Urothelium cell line (cell line): ENCODE measurements around the gene RPP38.

Source experiments
- DNase-seq: peaks from one replicate; pipeline ENCODE4 v3.0.0; 2011; ENCODE audit warnings: low spot score, mixed read lengths
- FAIRE-seq: peaks from 2 replicates; lab custom pipeline; 2011; peaks lifted over from hg19 to GRCh38; lab: Jason Lieb, UNC

The RPP38 gene

DNA sequence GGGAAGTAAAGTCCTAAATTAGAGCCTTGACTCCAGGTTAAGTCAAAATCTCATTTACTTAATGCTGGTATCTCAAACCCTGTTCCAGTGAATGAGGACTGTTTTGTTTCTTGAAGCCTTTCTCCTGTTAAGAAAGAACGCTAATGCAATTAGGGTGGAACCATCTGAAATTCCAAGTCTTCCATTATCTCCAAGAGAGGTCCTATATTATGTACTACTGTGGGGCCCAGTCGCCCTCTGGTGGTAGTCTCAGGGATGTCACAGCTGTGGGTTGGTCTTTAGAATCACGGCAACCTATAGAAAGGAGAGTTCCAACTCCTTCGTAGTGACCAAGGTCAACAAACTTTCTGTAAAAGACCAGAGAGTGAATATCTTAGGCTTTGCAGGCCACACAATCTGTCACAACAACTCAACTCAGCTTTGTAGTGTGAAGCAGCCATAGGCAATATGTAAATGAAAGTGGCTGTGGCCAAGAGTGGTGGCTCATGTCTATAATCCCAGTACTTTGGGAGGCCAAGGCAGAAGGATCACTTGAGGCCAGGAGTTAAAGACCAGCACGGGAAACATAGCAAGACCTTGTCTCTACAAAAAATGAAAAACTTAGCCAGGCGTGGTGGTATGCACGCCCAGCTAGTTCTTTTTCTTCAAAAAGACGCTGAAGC is 9.3 kb downstream of the RPP38 start:
- FAIRE-seq, result no peak
- peak; percentile 69 for DNase-seq

DNA sequence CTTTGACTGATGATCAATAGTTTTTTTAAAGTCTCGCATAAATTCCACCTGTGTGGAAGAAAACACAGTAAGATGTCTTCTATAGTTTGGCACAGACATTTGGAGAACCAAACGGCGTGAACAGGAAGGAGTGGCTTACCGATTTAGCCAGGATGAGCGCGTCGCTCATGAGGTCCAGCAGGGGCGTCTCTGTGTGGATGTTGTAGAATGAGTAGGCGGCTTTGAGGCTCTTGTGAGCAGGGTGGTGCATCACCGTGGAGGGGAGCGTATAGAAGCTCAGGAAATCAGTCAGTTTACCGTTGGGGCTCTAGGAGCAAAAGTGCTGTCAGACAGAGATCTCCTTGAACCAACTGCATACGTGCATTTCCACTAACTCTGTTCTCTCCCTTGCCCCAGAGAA is 15.5 kb downstream of the RPP38 start:
- FAIRE-seq (peak; percentile 9), DNase-seq (no peak)

DNA sequence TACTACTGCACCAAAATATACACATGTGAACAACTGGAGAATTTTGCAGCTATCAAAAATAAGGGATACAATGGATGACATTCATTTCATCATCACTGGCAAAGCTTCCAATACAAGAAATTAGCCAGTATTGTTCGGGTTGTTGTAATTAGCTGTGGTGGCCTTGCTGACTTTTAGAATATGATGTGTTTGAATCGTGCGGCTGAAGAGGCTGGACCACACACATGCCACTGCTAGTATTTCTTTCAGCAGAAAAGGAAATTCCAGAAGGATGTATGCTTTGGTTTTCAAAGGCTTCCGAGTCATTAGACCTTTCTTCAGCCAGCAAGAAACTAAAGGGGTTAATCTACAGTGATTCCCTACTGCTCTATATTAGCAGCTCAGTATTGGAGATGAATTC is 16.6 kb downstream of the RPP38 start:
- FAIRE-seq (no peak), DNase-seq (no peak)

DNA sequence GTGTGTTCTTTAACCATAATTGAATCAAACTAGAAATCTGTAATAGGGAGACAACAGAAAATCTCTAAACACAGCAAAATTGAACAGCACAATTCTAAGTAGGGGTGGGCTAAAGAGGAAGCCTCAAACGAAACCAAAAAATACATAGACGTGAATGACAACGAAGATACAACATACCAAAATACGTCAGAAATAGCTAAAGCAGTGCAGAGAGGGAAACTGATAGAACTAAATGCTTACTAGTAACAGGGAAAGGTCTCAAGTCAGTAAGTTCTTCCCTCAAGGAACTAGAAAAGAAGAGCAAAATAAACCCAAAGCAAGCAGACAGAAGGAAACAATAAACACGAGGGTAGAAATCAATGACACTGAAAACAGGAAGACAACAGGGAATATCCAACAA is 19.1 kb downstream of the RPP38 start:
- DNase-seq, result no peak
- FAIRE-seq, result no peak

DNA sequence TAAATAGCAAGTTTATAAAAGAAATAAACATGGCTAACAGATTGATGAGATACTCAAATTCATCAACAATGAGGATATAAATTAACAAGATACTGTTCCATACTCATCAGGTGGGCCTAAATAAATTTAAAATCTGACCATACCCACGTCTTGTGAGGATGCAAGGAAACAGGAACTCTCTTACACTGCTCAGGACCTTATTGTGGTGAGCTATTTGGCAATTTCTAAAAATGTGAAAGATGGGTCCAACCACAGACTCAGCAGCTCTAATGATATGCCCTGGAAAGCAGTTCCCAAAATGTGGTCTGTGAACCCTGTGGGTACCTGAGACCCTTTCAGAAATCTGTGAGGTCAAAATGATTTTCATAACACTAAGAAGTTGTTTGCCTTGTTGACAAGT is 21.5 kb downstream of the RPP38 start:
- FAIRE-seq (no peak), DNase-seq (no peak)

DNA sequence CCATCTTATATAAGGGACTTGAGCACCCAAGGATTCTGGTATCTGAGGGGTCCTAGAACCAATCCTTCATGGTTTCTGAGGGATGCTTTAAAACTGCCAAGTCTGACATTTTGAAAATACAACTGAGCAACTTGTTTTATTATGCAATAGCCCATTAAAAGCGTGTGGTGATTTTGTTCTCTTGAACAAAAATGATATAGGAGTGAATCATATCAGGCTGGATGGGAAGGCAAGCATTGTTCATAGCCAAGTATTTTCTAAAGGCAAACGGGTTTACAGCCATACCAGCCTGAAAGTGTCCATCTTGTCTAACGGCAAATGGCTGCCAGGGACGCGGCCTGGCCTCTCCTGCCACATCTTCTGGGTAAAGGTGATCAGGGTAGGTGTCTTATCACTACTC is 23.4 kb downstream of the RPP38 start:
- FAIRE-seq (no peak), DNase-seq (no peak)

DNA sequence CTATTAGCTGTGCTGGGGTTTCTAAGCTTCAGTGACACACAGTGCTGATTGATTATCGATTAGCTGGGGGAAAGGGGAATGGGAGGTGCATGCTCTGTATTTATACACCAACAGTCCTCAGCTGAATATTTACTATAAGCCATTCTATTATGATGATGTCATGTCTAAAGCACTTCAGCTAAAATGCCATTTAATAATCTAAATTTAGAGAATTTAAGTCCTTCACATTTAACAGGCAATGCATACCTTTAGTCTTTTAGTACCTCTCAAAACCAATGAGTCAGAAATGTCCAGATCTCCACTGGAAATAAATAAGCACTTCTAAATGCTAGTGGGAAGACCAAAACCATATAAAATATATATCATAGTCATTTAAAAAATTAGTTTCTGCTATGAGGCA is 24.6 kb downstream of the RPP38 start:
- no peak for DNase-seq

DNA sequence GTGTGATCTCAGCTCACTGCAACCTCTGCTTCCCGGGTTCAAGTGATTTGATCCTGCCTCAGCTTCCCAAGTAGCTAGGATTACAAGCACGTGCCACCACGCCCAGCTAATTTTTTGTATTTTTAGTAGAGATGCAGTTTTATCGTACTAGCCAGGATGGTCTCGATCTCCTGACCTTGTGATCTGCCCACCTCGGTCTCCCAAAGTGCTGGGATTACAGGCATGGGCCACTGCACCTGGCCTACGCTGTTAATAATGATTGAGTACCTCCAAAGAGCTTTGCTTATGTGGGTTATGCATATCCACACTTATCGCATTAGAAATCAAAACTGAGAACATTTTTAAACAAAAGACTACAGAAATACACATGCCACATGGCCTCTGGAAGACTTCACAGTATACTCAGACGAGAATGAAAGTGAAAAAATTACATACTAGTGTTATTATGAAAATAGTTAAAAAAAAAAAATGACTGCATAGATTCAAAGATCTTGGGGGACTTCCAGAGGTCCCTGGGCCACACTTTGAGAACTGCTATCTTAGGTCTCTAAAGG is 25.4 kb downstream of the RPP38 start:
- no peak for FAIRE-seq
- no peak for DNase-seq

More for the DNA sequence above, 24.6 kb downstream of the RPP38 start:
- no peak for FAIRE-seq

DNA sequence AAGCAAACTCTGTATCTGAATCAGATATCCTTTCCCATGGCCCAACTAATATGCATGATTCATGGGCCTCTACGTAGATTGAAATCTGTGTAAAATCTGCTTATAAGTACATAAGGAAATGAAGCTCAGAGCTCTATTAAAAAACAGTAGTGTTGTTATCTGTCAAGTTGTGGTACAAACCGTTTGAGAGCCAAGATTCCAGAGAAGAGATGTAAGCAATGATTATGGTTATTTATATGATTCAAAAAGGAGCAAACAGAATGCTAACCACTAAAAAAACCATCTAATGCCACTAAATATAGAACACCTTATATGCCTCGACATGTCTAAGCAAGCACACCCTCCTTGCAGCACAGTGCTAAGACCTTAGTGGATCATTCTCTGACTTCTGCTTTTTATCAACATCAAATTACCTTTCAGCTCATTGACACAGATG is 26.6 kb downstream of the RPP38 start:
- DNase-seq (no peak), FAIRE-seq (no peak)

DNA sequence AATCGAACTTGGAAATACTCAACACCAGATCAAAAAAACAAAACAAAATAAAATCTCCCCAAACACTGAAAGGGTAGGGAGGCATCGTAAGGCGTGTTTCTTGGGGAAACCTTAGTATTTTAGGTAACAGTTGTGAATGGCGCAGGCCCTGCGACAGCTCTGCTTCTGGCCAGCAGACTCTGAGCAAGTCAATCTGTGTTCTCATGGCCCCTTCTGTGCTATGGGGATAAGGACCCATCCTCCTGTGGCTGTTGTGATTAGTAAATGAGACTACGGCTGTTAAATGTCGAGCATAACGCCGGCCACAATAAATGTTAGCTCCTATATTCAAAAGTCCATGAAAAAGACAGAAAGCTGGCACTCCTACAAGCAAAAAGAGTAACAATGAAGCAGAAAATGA is 27.0 kb downstream of the RPP38 start:
- FAIRE-seq, result no peak
- no peak for DNase-seq

DNA sequence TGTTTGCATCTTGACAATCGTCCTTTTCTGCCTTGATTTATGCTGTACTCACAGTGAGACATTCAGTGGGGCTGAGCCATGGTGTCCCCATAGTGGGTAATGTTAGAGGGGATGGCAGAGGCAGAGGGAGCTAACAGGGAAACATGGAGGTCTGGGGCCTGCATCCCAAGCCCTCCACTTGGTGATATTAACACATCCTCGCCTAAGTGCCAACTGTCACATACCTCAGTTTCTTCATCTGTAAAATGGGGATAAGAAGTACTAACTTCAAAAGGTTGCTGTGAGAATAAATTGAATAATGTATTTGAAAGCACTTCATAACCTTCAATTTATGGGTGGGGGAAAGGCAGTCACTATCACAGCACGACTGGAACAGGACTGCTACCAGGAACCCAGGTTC is 27.8 kb downstream of the RPP38 start:
- FAIRE-seq (no peak), DNase-seq (no peak)

DNA sequence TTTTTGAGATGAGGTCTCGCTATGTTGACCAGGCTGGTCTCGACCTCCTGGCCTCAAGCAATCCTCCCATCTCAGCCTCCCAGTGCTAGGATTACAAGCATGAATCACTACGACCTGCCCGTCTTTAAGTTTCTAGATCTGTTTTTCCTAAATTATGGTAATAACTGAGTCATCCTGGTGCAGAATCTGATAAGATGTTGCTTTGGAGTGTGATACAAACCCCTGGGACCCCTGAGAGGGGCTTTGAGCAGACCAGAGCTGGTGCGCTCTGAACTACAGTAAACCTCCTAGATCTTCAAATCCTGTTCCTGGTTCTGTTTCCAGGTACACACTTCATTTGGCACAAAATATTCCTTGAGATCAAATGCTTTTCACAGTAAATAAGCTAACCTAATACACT is 34.2 kb downstream of the RPP38 start:
- no peak for FAIRE-seq
- no peak for DNase-seq

DNA sequence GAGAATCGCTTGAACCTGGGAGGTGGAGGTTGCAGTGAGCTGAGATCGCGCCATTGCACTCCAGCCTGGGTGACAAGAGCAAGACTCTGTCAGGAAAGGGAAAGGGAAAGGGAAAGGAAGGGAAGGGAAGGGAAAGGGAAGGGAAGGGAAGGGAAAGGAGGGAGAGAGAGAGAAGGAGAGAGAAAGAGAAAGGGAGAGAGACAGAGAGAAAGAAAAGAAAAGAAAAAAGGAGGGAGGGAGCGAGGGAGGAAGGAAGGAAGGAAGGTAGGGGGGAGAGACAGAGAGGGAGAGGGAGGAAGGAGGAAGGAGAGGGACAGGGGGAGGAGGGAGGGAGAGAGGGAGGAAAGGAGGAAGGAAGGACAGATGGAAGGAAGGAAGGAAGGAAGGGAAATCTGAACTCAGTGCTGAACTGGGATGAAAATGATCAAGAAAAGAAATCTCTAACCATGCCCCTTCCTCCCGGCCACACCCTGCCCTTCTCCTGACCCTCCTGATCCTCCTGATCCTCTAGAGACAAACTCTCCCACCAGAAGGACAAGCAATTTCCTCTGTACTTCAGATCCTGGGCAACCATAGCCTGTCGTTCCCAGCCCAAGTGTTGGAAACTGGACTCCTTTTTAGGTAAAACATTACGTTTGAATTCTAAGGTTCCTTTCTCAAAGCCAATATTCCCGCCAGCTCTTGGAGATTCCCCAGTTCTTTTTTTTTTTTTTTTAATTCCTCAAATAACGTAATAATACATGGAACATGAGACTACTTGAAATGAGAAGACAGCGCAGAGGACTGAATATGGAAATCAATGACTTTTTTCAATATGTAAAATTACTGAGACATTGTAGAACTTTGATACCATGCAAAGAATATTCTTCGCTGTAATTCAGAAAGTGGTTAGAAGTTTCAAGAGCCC is 39.2 kb downstream of the RPP38 start:
- FAIRE-seq, result no peak
- no peak for DNase-seq

DNA sequence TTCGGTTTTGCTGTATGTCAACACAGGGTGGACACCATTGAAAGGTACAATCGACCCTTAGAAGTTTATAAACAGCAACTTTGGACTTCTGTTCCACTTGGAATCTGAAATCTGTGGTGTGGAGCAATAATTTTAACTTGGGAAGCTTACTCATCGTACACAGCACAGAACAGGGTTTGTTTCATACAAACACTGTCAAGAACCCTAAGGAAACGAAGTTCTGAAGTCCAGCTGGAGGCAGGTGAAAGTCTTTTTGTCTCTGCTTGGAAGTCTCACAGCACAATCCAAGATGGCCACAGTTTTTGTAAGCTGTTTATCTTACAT is 39.8 kb downstream of the RPP38 start:
- FAIRE-seq (no peak), DNase-seq (no peak)

DNA sequence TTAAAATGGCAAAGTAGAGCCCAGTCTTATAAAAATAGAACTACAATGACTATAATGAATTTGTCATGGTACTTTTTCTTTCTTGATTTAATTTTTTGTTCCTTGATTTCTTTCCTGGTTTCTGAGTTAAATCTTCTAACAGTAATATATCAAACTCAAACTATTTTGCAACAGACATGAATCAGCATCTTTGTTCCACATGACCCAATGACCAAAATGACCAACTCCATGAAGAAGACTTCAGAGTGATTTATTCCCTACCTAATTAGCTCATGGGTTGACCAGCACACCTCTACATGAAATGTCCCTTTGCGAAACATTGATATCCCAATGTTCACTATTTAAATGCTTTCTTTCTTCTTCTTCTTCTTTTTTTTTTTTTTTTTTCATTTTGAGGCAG is 40.5 kb downstream of the RPP38 start:
- DNase-seq (no peak), FAIRE-seq (no peak)

DNA sequence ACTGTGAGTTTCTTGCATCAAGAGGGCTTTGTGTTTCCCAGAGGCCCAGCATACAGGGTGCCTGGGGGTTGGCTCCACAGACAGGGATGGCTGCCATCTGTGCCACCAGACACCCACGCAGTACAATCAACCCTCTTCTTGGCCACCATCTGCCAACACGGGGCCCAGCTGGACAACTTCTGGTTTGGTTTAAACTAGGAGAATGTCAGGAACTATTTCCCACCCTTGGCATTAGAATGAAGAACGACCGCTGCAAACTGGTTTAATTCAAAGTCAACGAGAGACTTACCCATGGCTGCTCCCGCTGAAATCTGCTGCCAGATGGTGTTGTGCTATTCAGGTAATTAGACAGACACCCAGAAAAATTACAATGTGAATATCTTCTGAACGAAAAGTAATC is 43.5 kb downstream of the RPP38 start:
- FAIRE-seq, result no peak

DNA sequence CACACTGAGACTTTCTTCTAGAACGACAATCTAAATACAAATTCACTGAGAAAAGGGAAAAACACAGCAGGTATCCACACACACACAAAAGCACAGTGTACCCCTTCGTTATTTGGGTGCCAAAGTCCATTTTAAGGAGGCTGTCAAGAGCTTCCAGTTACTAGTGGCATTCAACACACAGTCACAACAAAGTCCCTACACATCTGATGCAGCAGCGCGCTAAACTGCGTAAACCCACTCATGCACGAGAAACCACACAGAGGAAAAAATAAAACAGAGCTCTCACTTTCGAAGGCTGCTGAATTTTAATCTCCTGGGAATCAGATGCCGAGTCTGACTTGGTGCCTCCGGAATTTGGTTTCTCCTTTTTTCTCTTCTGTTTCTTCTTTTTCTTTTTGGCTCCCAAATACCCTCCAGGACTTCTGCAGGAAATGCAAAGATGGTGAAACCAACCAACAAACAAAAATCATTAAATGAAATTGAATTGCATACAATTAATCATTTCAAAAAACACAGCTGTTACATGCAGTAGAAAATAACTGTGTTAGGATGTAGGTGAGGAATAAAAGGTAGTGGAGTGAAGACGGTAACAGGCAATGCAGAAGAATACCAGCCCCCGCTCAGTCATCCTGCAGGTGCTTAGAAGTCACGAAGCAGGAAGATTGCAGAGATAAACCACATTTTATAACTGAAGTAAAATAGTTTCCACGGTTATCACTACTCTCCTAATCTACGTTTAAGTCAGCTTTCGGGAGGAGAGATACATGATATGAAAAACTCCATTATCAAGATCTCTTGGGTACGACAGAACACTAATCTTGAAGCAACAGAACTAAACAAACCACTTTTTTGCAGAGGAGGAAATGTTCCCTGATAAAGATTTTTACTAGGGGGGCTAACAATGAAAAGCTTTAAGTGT is 44.2 kb downstream of the RPP38 start:
- no peak for DNase-seq
- FAIRE-seq, result no peak

More for the DNA sequence above, 43.5 kb downstream of the RPP38 start:
- DNase-seq, result no peak

DNA sequence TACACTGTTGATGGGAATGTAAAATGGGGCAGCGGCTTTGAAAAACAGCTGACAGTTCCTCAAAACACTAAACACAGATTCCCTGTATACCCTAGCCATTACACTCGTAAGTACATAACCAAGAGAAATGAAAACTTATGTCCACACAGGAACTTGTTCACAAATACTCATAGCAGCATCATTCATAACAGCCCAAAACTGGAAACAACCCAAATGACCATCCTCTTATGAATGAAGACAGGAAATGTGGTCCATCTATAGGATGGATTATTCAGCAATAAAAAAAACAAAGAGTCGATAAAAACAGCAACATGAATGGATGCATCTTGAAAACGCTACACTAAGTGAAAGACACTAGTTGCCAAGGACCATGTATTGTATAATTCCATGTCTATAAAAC is 47.6 kb downstream of the RPP38 start:
- DNase-seq, result no peak

DNA sequence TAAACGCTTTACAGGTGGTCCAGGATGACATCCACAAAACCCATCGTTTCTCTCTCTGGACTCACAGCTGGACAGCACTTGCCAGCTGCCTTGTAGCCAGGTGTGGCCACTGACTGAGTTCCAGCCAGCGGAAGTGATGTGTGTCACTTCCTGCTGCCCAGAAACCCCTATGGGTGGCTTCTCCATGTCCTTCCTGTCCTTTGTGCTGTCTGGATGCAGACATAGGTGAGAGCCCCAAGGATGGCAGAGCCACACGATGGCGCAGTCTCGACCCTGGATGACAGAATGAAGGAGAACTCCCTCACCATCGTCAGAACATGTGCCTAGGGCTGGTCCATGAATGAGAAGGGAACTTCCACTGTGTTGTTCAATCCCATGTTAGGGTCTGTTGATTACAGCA is 49.2 kb downstream of the RPP38 start:
- FAIRE-seq (no peak), DNase-seq (no peak)

More for the DNA sequence above, 47.6 kb downstream of the RPP38 start:
- no peak for FAIRE-seq

DNA sequence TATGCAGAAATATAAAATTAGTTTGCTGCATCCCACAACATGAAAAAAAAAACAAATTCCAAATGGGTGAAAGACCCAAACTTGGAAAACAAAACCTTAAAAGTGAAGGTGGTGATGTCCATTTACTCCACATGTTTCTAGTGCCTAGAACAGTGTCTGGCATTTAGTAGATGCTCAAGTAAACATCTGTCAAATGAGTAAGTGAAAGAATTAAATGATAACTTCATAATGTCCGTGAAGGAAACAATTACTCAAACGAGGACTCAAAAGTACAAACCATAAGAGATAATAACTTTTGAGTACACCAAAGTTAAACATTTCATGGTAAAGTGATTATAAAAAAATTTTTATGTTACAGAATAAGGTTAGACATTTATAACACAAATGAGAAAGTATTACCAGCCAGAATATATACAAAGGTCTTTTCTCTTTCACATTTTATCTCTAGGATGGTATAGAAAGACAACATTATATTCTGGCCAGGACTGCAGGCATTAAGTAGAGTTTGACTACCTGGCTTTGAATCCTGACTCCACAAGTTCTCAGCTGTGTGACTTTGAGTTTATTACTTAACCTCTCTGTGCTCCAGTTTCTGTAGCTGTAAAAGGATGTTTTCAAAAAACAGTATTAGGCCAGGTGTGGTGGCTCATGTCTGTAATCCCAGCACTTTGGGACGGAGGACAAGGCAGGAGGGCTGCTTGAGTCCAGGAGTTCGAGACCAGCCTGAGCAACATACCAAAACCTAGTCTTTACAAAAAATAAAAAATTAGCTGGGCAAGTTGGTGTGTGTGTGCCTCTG is 50.6 kb downstream of the RPP38 start:
- FAIRE-seq (no peak), DNase-seq (no peak)
